ENCODE data around the gene TSPEAR. TPM values are rescaled to one million over a fixed set of nuclear protein-coding genes. Genes with fewer than 3 reads are reported as not detected.
A peak's percentile ranks its signal among the peaks of the same experiment; 100 is the strongest.

TSPEAR gene
- total RNA-seq, 1 experiment from 2014 or later: not detected

GRCh38 chr21:44455524-44456213 is 255.7 kb downstream of the TSPEAR start:
- peak; percentile 7 for DNase-seq (ENCODE audit: low spot score)

- peak; percentile 29 for DNase-seq (ENCODE audit: low spot score)
Measured at GRCh38 chr21:44454747-44455523, 256.4 kb downstream of the TSPEAR start, which contains the start of gene LRRC3. LRRC3 (plus strand) TSS chr21:44455510; CDS start chr21:44456645, 1,135 bp downstream.

DNA sequence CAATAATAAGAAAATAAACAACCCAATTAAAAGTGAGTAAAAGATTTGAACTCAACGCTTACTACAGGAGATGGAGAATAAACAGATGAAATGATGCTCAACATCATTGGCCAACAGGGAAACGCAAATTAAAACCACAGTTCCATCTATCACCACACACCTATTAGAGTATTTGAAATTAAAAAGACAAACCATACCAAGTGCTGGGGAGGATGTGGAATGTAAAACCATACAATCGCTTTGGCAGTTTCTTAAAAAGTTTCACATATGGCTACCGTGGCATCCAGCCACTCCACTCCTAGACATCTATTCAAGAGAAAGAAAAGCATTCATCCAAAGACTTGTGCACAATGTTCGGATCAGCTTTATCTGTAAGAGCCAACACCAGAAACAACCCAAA is 257.3 kb downstream of the TSPEAR start:
- no peak for DNase-seq (ENCODE audit: low spot score)

- DNase-seq (ENCODE audit: low spot score): no peak
Measured at GRCh38 chr21:44453120-44453519, 258.3 kb downstream of the TSPEAR start.

DNA sequence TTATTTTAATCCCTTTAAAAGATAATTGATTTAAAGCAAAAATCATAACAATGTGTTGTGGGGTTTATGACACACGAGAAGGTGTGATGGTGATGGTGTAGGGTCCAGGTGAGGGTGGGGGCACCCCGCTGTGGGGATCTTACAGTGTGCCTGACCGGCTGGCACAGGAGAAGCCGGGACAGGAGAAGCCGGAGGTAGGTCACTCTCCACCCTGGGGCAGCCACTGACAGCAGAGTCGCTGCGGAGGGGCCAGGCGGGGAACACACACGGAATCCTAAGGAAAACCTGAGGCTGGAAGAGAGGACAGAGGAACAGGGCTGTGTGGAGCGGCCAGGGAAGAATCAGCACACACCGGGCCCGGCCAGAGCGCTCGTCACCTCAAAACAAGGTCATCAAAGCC is 260.4 kb downstream of the TSPEAR start:
- no peak for DNase-seq (ENCODE audit: low spot score)

GRCh38 chr21:44450402-44450801 is 261.0 kb downstream of the TSPEAR start:
- no peak for DNase-seq (ENCODE audit: low spot score)

- DNase-seq (ENCODE audit: low spot score): no peak
Measured at GRCh38 chr21:44449473-44450363, 261.7 kb downstream of the TSPEAR start.

GRCh38 chr21:44448651-44449131 is 262.7 kb downstream of the TSPEAR start:
- DNase-seq (ENCODE audit: low spot score): no peak

Small RNA genes lying within 50 kb of the gene (small RNA-seq; reads per million reads assigned to genes)
- not detected for gene KRTAP12-6P

Other genes with a start within 250 kb of the TSPEAR start
- gene KRTAP10-1, start 171.4 kb downstream of the TSPEAR start, total RNA-seq (2014; rRNA removed; shearing (Covaris generic)): not detected in 2 replicates
- not detected in 2 replicates for gene KRTAP10-2, start 160.1 kb downstream of the TSPEAR start, total RNA-seq (2014; rRNA removed; shearing (Covaris generic))
- gene KRTAP10-3, start 152.8 kb downstream of the TSPEAR start, total RNA-seq (2014; rRNA removed; shearing (Covaris generic)): not detected in 2 replicates
- not detected in 2 replicates for gene KRTAP10-4, start 137.8 kb downstream of the TSPEAR start, total RNA-seq (2014; rRNA removed; shearing (Covaris generic))
- gene KRTAP10-5, start 131.0 kb downstream of the TSPEAR start, total RNA-seq (2014; rRNA removed; shearing (Covaris generic)): not detected in 2 replicates
- gene KRTAP10-6, start 119.1 kb downstream of the TSPEAR start, total RNA-seq (2014; rRNA removed; shearing (Covaris generic)): not detected in 2 replicates
- gene KRTAP10-7, start 111.0 kb downstream of the TSPEAR start, total RNA-seq (2014; rRNA removed; shearing (Covaris generic)): not detected in 2 replicates
- gene KRTAP10-8, start 99.5 kb downstream of the TSPEAR start, total RNA-seq (2014; rRNA removed; shearing (Covaris generic)): not detected in 2 replicates
- gene KRTAP10-9, start 84.5 kb downstream of the TSPEAR start, total RNA-seq (2014; rRNA removed; shearing (Covaris generic)): not detected in 2 replicates
- not detected in 2 replicates for gene KRTAP10-10, start 74.2 kb downstream of the TSPEAR start, total RNA-seq (2014; rRNA removed; shearing (Covaris generic))
- gene KRTAP10-11, start 65.2 kb downstream of the TSPEAR start, total RNA-seq (2014; rRNA removed; shearing (Covaris generic)): not detected in 2 replicates
- gene KRTAP12-4, start 56.9 kb downstream of the TSPEAR start, total RNA-seq (2014; rRNA removed; shearing (Covaris generic)): not detected in 2 replicates
- not detected in 2 replicates for gene KRTAP12-3, start 53.6 kb downstream of the TSPEAR start, total RNA-seq (2014; rRNA removed; shearing (Covaris generic))
- gene KRTAP12-2, start 44.6 kb downstream of the TSPEAR start, total RNA-seq (2014; rRNA removed; shearing (Covaris generic)): not detected in 2 replicates
- not detected in 2 replicates for gene KRTAP12-1, start 29.4 kb downstream of the TSPEAR start, total RNA-seq (2014; rRNA removed; shearing (Covaris generic))
- not detected in 2 replicates for gene KRTAP10-12, start 14.4 kb downstream of the TSPEAR start, total RNA-seq (2014; rRNA removed; shearing (Covaris generic))
- gene UBE2G2, start 90.2 kb upstream of the TSPEAR start, total RNA-seq (2014; rRNA removed; shearing (Covaris generic)): 63.7 and 64.5 TPM in 2 replicates
- gene SUMO3, start 106.5 kb upstream of the TSPEAR start, total RNA-seq (2014; rRNA removed; shearing (Covaris generic)): 90.3 and 98.8 TPM in 2 replicates
- gene PTTG1IP, start 162.1 kb upstream of the TSPEAR start, total RNA-seq (2014; rRNA removed; shearing (Covaris generic)): 116 and 123 TPM in 2 replicates
- not detected in 2 replicates for gene ITGB2, start 209.3 kb upstream of the TSPEAR start, total RNA-seq (2014; rRNA removed; shearing (Covaris generic))
- 27.4 and 31.3 TPM in 2 replicates for gene SLX9, start 228.5 kb upstream of the TSPEAR start, total RNA-seq (2014; rRNA removed; shearing (Covaris generic))

All from HT-29 (cell line).